ENCODE measurements around the gene RAB5IF.
"Not testable (repeated sequence)": the region's sequence is repeated elsewhere in the genome, so short reads cannot be mapped to it uniquely, and the experiment has no call there.

The RAB5IF gene

GRCh38 chr20:36604952-36605398, 604 bp upstream of the RAB5IF start:
- no peak for TF ChIP-seq ZNF274 (IDR thresholded peaks at IDR 0.05; ENCODE audit: low read depth, low read length)
- peak overlapping the region; percentile 42; the same call in 1 of the 2 replicates for H3K4me3 ChIP-seq (ENCODE audit: low read length)

GRCh38 chr20:36606158-36607066, 833 bp downstream of the RAB5IF start:
- peak overlapping the region; percentile 92 for H3K4me3 ChIP-seq (ENCODE audit: low read length)
- TF ChIP-seq ZNF274 (IDR thresholded peaks at IDR 0.05; ENCODE audit: low read depth, low read length), result no peak

GRCh38 chr20:36607586-36608387, 2.2 kb downstream of the RAB5IF start:
- peak overlapping the region; percentile 92; the same call in 1 of the 2 replicates for H3K4me3 ChIP-seq (ENCODE audit: low read length)
- TF ChIP-seq ZNF274 (IDR thresholded peaks at IDR 0.05; ENCODE audit: low read depth, low read length), result no peak

DNA sequence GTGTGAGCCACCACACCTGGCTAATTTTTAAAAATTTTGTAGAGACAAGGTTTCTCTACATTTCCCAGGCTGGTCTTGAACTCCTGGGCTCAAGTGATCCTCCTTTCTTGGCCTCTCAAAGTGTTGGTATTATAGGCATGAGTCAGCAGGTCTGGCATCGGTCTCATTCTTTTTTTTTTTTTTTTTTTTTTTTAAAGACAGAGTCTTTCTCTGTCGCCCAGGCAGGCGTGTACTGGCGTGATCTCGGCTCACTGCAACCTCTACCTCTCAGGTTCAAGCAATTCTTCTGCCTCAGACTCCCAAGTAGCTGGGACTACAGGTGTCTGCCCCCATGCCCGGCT, 2.8 kb downstream of the RAB5IF start:
- not testable (repeated sequence) for H3K4me3 ChIP-seq (ENCODE audit: low read length)

DNA sequence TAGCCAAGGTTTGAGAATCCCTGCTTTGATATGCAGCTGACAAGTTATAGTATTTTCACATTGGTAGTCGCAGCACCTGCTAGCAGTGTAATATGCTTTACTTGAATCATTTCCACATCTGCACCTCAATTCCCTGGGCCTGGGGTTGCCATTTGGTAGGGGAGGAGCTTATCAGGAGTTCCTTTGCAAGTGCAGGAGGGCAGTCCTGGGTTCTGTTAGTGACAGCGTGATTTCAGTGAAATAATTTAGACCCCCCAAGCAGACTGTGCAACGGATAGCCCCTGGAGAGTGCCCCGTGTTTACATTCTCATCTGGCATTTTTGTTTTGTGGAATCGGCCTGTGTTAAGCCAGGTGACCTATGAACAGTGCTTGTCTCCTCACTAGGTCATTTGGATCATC, 6.0 kb downstream of the RAB5IF start:
- TF ChIP-seq ZNF274 (IDR thresholded peaks at IDR 0.05; ENCODE audit: low read depth, low read length), result no peak
- no peak overlapping the region for H3K4me3 ChIP-seq (ENCODE audit: low read length)

GRCh38 chr20:36613974-36614373, 8.4 kb downstream of the RAB5IF start:
- no peak for TF ChIP-seq ZNF274 (IDR thresholded peaks at IDR 0.05; ENCODE audit: low read depth, low read length)
- H3K4me3 ChIP-seq (ENCODE audit: low read length), result no peak overlapping the region

- H3K4me3 ChIP-seq (ENCODE audit: low read length), result no peak overlapping the region
- no peak for TF ChIP-seq ZNF274 (IDR thresholded peaks at IDR 0.05; ENCODE audit: low read depth, low read length)
Observed at GRCh38 chr20:36614781-36615557, 9.4 kb downstream of the RAB5IF start.

- TF ChIP-seq ZNF274 (IDR thresholded peaks at IDR 0.05; ENCODE audit: low read depth, low read length), result no peak
- no peak overlapping the region for H3K4me3 ChIP-seq (ENCODE audit: low read length)
Observed at GRCh38 chr20:36620917-36621316, 15.3 kb downstream of the RAB5IF start.

- H3K4me3 ChIP-seq (ENCODE audit: low read length), result no peak overlapping the region
Observed at GRCh38 chr20:36623444-36623843, 17.9 kb downstream of the RAB5IF start.

DNA sequence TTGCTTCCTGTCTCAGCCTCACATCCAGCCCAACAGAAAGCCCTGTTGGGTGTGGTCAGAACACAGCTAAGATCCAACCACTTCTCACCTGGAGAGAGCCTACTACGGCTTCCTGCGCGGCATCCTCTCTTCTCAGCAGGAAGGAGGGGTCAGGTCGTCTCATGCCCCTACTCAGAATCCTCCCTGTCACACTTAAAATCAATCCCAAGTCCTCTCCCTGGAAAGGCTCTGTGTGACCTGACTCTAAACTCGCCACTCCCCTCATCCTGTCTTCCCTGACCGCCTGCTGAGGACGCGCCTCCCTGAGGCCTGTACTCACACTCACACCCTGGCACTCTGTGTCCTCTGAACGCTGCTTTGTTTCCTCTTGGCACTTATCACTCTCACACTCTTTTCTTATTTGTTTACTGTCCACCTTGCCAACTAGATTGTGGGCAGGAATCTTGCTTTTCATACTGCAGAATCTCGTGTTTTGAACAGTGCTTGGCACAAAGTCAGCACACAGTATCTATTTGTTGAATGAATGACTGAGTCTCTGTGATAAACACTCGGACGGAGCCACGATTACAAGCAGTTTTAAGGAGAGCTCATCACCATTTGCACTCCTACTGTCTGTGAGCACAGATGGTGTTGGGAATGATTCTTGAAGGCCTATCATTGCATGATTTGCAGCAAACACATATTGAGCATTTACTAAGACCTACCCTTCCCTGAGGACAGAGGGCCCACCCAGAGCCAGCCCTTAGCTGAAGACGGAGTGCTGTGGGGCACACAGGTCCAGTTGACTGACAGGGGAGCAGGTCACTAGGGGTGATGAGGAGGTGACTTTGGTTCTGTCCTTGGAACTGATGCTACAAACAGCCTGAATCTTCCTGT, 18.7 kb downstream of the RAB5IF start:
- no peak overlapping the region for H3K4me3 ChIP-seq (ENCODE audit: low read length)
- TF ChIP-seq ZNF274 (IDR thresholded peaks at IDR 0.05; ENCODE audit: low read depth, low read length), result no peak

More at GRCh38 chr20:36623444-36623843, 17.9 kb downstream of the RAB5IF start:
- no peak for TF ChIP-seq ZNF274 (IDR thresholded peaks at IDR 0.05; ENCODE audit: low read depth, low read length)

DNA sequence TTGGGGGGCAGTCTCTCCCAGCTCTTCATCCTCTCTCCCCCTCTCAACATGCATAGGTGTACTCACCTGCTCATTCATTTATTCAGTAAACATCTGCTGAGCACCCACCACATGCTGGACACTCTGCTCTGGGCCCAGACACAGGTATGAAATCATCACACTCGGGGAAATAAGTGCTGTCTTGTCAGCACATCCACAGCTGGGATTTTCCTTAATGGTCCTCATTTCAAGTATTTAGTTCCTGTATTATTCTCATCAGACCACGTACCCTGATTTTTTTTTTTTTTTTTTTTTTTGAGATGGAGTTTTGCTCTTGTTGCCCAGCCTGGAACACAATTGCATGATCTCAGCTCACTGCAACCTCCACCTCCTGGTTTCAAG, 19.4 kb downstream of the RAB5IF start:
- H3K4me3 ChIP-seq (ENCODE audit: low read length), result no peak overlapping the region
- no peak for TF ChIP-seq ZNF274 (IDR thresholded peaks at IDR 0.05; ENCODE audit: low read depth, low read length)

GRCh38 chr20:36628076-36628475, 22.5 kb downstream of the RAB5IF start:
- H3K4me3 ChIP-seq (ENCODE audit: low read length), result no peak overlapping the region
- TF ChIP-seq ZNF274 (IDR thresholded peaks at IDR 0.05; ENCODE audit: low read depth, low read length), result no peak

All from GM08714 (cell line).